ENCODE results near the gene PCSK2. TPM values are rescaled to one million over a fixed set of nuclear protein-coding genes. Genes with fewer than 3 reads are reported as not detected.

The PCSK2 gene
- total and polyA plus RNA-seq, 2 of the 8 experiments (the other 6 are each of a cell fraction or from before 2014, with no cell fraction given): 1.9 to 4.2 TPM

DNA sequence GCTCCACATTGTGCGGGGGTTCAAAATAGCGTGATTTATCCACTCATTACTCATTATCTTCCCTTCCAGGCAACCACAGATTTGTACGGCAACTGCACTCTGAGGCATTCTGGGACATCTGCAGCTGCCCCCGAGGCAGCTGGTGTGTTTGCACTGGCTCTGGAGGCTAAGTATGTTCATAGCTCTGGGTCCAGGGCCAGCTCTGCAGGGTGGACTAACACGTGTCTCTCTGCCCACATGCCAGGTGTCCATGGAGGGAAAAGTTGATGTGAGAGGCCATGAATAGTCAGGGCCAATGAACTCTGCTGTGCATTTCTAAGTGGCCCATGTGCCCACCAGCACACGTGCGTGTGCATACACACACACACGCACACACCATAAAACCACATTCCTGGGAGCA, 229.4 kb downstream of the PCSK2 start:
- H2BK12ac ChIP-seq (ENCODE audit: low read depth, low read length): no peak overlapping the region
- H3K4me1 ChIP-seq (replicated peaks in 1 of 4; ENCODE audit: control insufficient read depth in 3 of 4, insufficient read depth in 4 of 4, low read length in 3 of 4): no peaks in the 10 kb centered on the region
- H3K14ac ChIP-seq (ENCODE audit: insufficient read length): no peak overlapping the region
- no peak overlapping the region for H4K91ac ChIP-seq (replicated peaks; ENCODE audit: insufficient read length, low read length)
- H3K4me3 ChIP-seq (ENCODE audit: extremely low read depth in 1 of 4, insufficient read depth in 2 of 4, low read depth in 3 of 4, low read length in 4 of 4): no peak overlapping the region
- no peaks in the 10 kb centered on the region for H3K23me2 ChIP-seq (ENCODE audit: low read depth, low read length)
- H3K4me2 ChIP-seq (ENCODE audit: insufficient read depth in 1 of 2, low read depth in 2 of 2, low read length in 2 of 2): no peak overlapping the region
- H2BK120ac ChIP-seq (replicated peaks; ENCODE audit: low read depth, low read length): no peak overlapping the region
- 88% methylated on average over 8 of the region's 8 CpGs; no CpG with 5 or more reads in 1 of the 2 experiments for WGBS, 2 experiments (ENCODE audit: extremely low coverage in 1 of 2, insufficient coverage in 1 of 2, insufficient read length in 1 of 2, insufficient replicate concordance in 2 of 2, low coverage in 1 of 2, low lambda C conversion rate in 2 of 2, missing lambda C conversion rate in 1 of 2)
- H2BK5ac ChIP-seq (ENCODE audit: low read depth, low read length): no peak overlapping the region
- H3K4ac ChIP-seq (replicated peaks; ENCODE audit: insufficient read length, low read depth, low read length): no peak overlapping the region
- H3K56ac ChIP-seq (replicated peaks; ENCODE audit: insufficient read length, low read depth, low read length): no peak overlapping the region
- no peaks in the 10 kb centered on the region for H4K20me1 ChIP-seq (replicated peaks in 1 of 2; ENCODE audit: control insufficient read depth in 1 of 2, insufficient read depth in 2 of 2, low read length in 2 of 2)
- no peak overlapping the region for H2AK5ac ChIP-seq (ENCODE audit: low read depth, low read length)
- FAIRE-seq: no peak
- H3K36me3 ChIP-seq (ENCODE audit: control insufficient read depth in 2 of 4, insufficient read depth in 4 of 4, low read length in 3 of 4): no peaks in the 10 kb centered on the region
- no peak overlapping the region for H2BK20ac ChIP-seq (ENCODE audit: low read length)
- H3K79me1 ChIP-seq (ENCODE audit: low read depth, low read length): no peaks in the 10 kb centered on the region
- H3K9me3 ChIP-seq (ENCODE audit: insufficient read depth in 2 of 2, low read depth in 1 of 2, low read length in 1 of 2): no peaks in the 10 kb centered on the region
- no peak overlapping the region for H4K5ac ChIP-seq (ENCODE audit: insufficient read length, low read depth, low read length)
- DNase-seq (ENCODE audit: low read depth in 1 of 2, low spot score in 2 of 2): no peak
- H4K8ac ChIP-seq (ENCODE audit: extremely low read depth, insufficient read depth, low read length): no peak overlapping the region
- ChIA-PET CTCF (ENCODE audit: partially characterized antibody) (interaction anchor here (0.5 to 2.6 kb wide), 3 partner anchors 25 to 563 kb away, joined by 3 to 7 read pairs (median 3); no protein-coding TSS in a partner anchor), POLR2A (ENCODE audit: partially characterized antibody) (no interaction called here)
- H2AFZ ChIP-seq (ENCODE audit: low read length): no peak overlapping the region
- no peak overlapping the region for H3K9ac ChIP-seq (replicated peaks in 1 of 4; ENCODE audit: extremely low read depth in 1 of 4, low read depth in 3 of 4, low read length in 3 of 4)
- H3K18ac ChIP-seq (ENCODE audit: extremely low read depth, low read length): no peak overlapping the region
- no peak overlapping the region for H3K27ac ChIP-seq (ENCODE audit: low read depth, low read length)
- no peak overlapping the region for H2BK15ac ChIP-seq (ENCODE audit: low read length)
- peaks cover 0 to 1% (median 0%) of the 10 kb centered on the region in 4 experiments; a peak in 1 of 7 replicates for H3K27me3 ChIP-seq (replicated peaks in 1 of 4; ENCODE audit: control insufficient read depth in 3 of 4, extremely low read depth in 1 of 4, insufficient read depth in 3 of 4, low read length in 3 of 4)
- H3K23ac ChIP-seq (ENCODE audit: insufficient read length): no peak overlapping the region
- H3K79me2 ChIP-seq (ENCODE audit: control insufficient read depth in 1 of 2, insufficient read depth in 2 of 2, low read length in 2 of 2): no peaks in the 10 kb centered on the region
- no peak for TF ChIP-seq ASH2L (IDR thresholded peaks at IDR 0.05; ENCODE audit: low read length)
- TF ChIP-seq CBX8 (IDR thresholded peaks at IDR 0.05; ENCODE audit: borderline replicate concordance, low read depth, low read length): no peak
- TF ChIP-seq GTF2F1 (IDR thresholded peaks at IDR 0.05; ENCODE audit: borderline replicate concordance, low read depth, low read length): no peak
- no peak for TF ChIP-seq RNF2 (IDR thresholded peaks at IDR 0.05; ENCODE audit: borderline replicate concordance, low read depth, low read length, missing control alignments, poor library complexity, severe bottlenecking)
- no peak for TF ChIP-seq POU5F1 (IDR thresholded peaks at IDR 0.05; ENCODE audit: low read depth, low read length)
- TF ChIP-seq EP300 (IDR thresholded peaks at IDR 0.05; ENCODE audit: borderline replicate concordance in 1 of 2, low read depth in 2 of 2, low read length in 2 of 2): no peak
- TF ChIP-seq HDAC2 (IDR thresholded peaks at IDR 0.05; ENCODE audit: borderline replicate concordance in 1 of 2, low read depth in 2 of 2, low read length in 2 of 2): no peak
- TF ChIP-seq BCL11A (IDR thresholded peaks at IDR 0.05; ENCODE audit: low read depth in 2 of 2, low read length in 2 of 2): no peak
- TF ChIP-seq JUN (IDR thresholded peaks at IDR 0.05; ENCODE audit: low read depth, low read length): no peak
- TF ChIP-seq RFX5 (IDR thresholded peaks at IDR 0.05; ENCODE audit: borderline replicate concordance, low read depth, low read length): no peak
- TF ChIP-seq, protein P1, sequence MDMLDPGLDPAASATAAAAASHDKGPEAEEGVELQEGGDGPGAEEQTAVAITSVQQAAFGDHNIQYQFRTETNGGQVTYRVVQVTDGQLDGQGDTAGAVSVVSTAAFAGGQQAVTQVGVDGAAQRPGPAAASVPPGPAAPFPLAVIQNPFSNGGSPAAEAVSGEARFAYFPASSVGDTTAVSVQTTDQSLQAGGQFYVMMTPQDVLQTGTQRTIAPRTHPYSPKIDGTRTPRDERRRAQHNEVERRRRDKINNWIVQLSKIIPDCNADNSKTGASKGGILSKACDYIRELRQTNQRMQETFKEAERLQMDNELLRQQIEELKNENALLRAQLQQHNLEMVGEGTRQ (IDR thresholded peaks at IDR 0.05; ENCODE audit: low read length): no peak
- TF ChIP-seq NRF1 (IDR thresholded peaks at IDR 0.05; ENCODE audit: low read depth, low read length): no peak

All from H1 (cell line).